ENCODE results near the gene LY6G5B.

LY6G5B gene

DNA sequence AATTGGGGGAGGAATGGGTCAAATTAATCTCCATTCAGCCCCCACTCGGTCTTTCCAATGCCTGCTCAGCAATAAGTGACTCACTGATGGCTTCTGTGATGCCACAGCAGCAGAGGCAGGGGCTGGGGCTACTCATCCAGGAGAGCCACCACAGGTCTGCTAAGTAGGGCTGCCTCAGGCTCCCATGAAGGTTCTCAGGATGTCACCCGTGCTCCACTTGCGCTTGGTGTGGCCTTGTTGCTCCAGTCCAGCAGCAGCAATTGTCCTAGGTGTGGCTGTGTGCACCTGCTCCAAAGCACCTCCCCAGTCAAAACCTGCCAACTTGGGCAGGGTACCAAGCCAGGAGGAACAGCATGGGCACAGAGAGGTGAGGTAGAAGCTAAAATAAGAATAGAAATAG, 52.4 kb downstream of the LY6G5B start:
- TF ChIP-seq, protein P1, sequence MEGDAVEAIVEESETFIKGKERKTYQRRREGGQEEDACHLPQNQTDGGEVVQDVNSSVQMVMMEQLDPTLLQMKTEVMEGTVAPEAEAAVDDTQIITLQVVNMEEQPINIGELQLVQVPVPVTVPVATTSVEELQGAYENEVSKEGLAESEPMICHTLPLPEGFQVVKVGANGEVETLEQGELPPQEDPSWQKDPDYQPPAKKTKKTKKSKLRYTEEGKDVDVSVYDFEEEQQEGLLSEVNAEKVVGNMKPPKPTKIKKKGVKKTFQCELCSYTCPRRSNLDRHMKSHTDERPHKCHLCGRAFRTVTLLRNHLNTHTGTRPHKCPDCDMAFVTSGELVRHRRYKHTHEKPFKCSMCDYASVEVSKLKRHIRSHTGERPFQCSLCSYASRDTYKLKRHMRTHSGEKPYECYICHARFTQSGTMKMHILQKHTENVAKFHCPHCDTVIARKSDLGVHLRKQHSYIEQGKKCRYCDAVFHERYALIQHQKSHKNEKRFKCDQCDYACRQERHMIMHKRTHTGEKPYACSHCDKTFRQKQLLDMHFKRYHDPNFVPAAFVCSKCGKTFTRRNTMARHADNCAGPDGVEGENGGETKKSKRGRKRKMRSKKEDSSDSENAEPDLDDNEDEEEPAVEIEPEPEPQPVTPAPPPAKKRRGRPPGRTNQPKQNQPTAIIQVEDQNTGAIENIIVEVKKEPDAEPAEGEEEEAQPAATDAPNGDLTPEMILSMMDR (IDR thresholded peaks at IDR 0.05; ENCODE audit: low read length, missing control alignments) = no peak
- no peak overlapping the region for H3K4me3 ChIP-seq (replicated peaks; ENCODE audit: low read depth, low read length)
- no peak for DNase-seq (ENCODE audit: low read depth)
